SK-N-SH (cell line): ENCODE data around the gene TRAPPC3. TPM values are rescaled to one million over a fixed set of nuclear protein-coding genes. Genes with fewer than 3 reads are reported as not detected.

Experiments
- CTCF ChIA-PET: fragments of 300-600, 350-600 bp; formaldehyde crosslinking; extraction: SDS; loops from one replicate; lab custom pipeline; 2021; lab: Yijun Ruan, JAX
- POLR2A ChIA-PET: fragments of 350-600 bp; sonication (Branson Sonifier 250); formaldehyde crosslinking; extraction: SDS; loops from one replicate; lab custom pipeline; 2020; ENCODE audit warnings: antibody characterized with exemption, inconsistent platforms; lab: Yijun Ruan, JAX
- DNase-seq: peaks from one replicate; pipeline ENCODE4 v3.0.0; 2012
- H2AFZ ChIP-seq: fragments of 200-600 bp; sonication (generic); 2 replicates; pipeline ENCODE4 v1.8.1; 2016; ENCODE audit warnings: antibody characterized with exemption, mild to moderate bottlenecking, low read depth
- H3F3A ChIP-seq: fragments of 200-600 bp; sonication (generic); replicated peaks from 2 replicates; pipeline ENCODE3; 2016; ENCODE audit warnings: antibody characterized with exemption, mild to moderate bottlenecking; ENCODE audit not compliant: insufficient read depth
- H3K27ac ChIP-seq, 2 experiments: fragments of 200-500 bp in 1 of 2; fragments of 200-600 bp in 1 of 2; sonication (Bioruptor generic) in 1 of 2; sonication (generic), shearing (Covaris generic) in 1 of 2; 2 replicates each; pipeline versions ENCODE4 v1.5.1 to v1.6.1; 2014 to 2016; ENCODE audit warnings: low read depth in 2 of 2, inconsistent platforms in 1 of 2, low read length in 1 of 2, mild to moderate bottlenecking in 1 of 2, mixed read lengths in 1 of 2
- H3K27me3 ChIP-seq: fragments of 200-600 bp; sonication (generic), shearing (Covaris generic); 2 replicates; pipeline ENCODE4 v1.6.1; 2016; ENCODE audit warnings: mixed run types; ENCODE audit not compliant: insufficient read depth
- H3K36me3 ChIP-seq, 2 experiments: fragments of 200-500 bp in 1 of 2; fragments of 200-600 bp in 1 of 2; sonication (Bioruptor generic) in 1 of 2; sonication (generic) in 1 of 2; replicated peaks in 1 of 2; 2 replicates each; pipeline versions ENCODE3 to v1.5.1; 2014 to 2016; ENCODE audit warnings: low read length in 1 of 2, mild to moderate bottlenecking in 1 of 2; ENCODE audit not compliant: insufficient read depth in 2 of 2, control insufficient read depth in 1 of 2
- H3K4me1 ChIP-seq, 2 experiments: fragments of 200-500 bp in 1 of 2; fragments of 200-600 bp in 1 of 2; sonication (Bioruptor generic) in 1 of 2; sonication (generic), shearing (Covaris generic) in 1 of 2; 2 replicates each; pipeline versions ENCODE4 v1.5.1 to v1.6.1; 2014 to 2016; ENCODE audit warnings: low read depth in 1 of 2, low read length in 1 of 2, mixed run types in 1 of 2; ENCODE audit not compliant: insufficient read depth in 2 of 2, control insufficient read depth in 1 of 2
- H3K4me2 ChIP-seq: fragments of 200-600 bp; sonication (generic), shearing (Covaris generic); 2 replicates; pipeline ENCODE4 v1.6.1; 2017; ENCODE audit warnings: mixed run types
- H3K4me3 ChIP-seq, 2 experiments: fragments of 200-500 bp in 1 of 2; fragments of 200-600 bp in 1 of 2; sonication (Bioruptor generic) in 1 of 2; sonication (generic), shearing (Covaris generic) in 1 of 2; 2 replicates each; pipeline versions ENCODE4 v1.5.1 to v1.8.1; 2014 to 2016; ENCODE audit warnings: low read depth in 2 of 2, inconsistent platforms in 1 of 2, low read length in 1 of 2, mild to moderate bottlenecking in 1 of 2, mixed read lengths in 1 of 2, moderate library complexity in 1 of 2
- H3K79me2 ChIP-seq: fragments of 200-600 bp; sonication (generic); 2 replicates; pipeline ENCODE4 v1.8.1; 2017; ENCODE audit warnings: mild to moderate bottlenecking; ENCODE audit not compliant: insufficient read depth
- H3K9ac ChIP-seq: fragments of 200-600 bp; sonication (generic); 2 replicates; pipeline ENCODE4 v1.6.1; 2017; ENCODE audit warnings: mixed run types
- H3K9me2 ChIP-seq: fragments of 200-600 bp; sonication (generic); 2 replicates; pipeline ENCODE4 v1.6.1; 2017; ENCODE audit warnings: mixed run types
- H3K9me3 ChIP-seq: fragments of 200-600 bp; sonication (generic); 2 replicates; pipeline ENCODE4 v1.6.1; 2017; ENCODE audit warnings: mixed run types, mild to moderate bottlenecking, moderate library complexity
- H4K20me1 ChIP-seq: fragments of 200-600 bp; sonication (generic); 2 replicates; pipeline ENCODE4 v1.6.1; 2017; ENCODE audit warnings: mild to moderate bottlenecking, mixed run types; ENCODE audit not compliant: insufficient read depth
- EP300 ChIP-seq, 2 experiments: IDR thresholded peaks; 2 replicates each; pipeline versions ENCODE4 v1.4.0 to v1.6.1; 2012; ENCODE audit warnings: borderline replicate concordance in 1 of 2, low read depth in 1 of 2, low read length in 1 of 2
- FOSL2 ChIP-seq: IDR thresholded peaks from 2 replicates; pipeline ENCODE4 v1.4.0; 2012; ENCODE audit warnings: low read depth, mild to moderate bottlenecking, moderate library complexity, borderline replicate concordance
- FOXJ3 ChIP-seq: sonication (generic); formaldehyde crosslinking; IDR thresholded peaks from 2 replicates; pipeline ENCODE4 v1.5.1; 2020; ENCODE audit warnings: mild to moderate bottlenecking, missing genetic modification reagents
- FOXM1 ChIP-seq: IDR thresholded peaks from 2 replicates; pipeline ENCODE4 v1.4.0; 2012; ENCODE audit warnings: low read depth, mild to moderate bottlenecking
- GABPA ChIP-seq: IDR thresholded peaks from 2 replicates; pipeline ENCODE4 v1.4.0; 2012; ENCODE audit warnings: low read depth, mild to moderate bottlenecking
- GATA2 ChIP-seq: sonication (generic); formaldehyde crosslinking; IDR thresholded peaks from 2 replicates; pipeline ENCODE4 v1.5.0; 2020; ENCODE audit warnings: mild to moderate bottlenecking, missing genetic modification reagents
- JUND ChIP-seq: IDR thresholded peaks from 2 replicates; pipeline ENCODE4 v1.4.0; 2012
- MEF2A ChIP-seq: IDR thresholded peaks from 2 replicates; pipeline ENCODE4 v1.4.0; 2012; ENCODE audit warnings: low read depth, borderline replicate concordance
- MXI1 ChIP-seq: IDR thresholded peaks from 2 replicates; pipeline ENCODE4 v1.6.1; 2012; ENCODE audit warnings: mild to moderate bottlenecking, low read depth, low read length, improper control_type of control experiment
- PBX3 ChIP-seq: IDR thresholded peaks from 2 replicates; pipeline ENCODE4; 2012
- RAD21 ChIP-seq: IDR thresholded peaks from 2 replicates; pipeline ENCODE4 v1.6.1; 2012; ENCODE audit warnings: mild to moderate bottlenecking, low read length
- REST ChIP-seq: IDR thresholded peaks from 2 replicates; pipeline ENCODE4 v1.6.1; 2012; ENCODE audit warnings: mild to moderate bottlenecking, low read depth, low read length, moderate library complexity
- SIN3A ChIP-seq: IDR thresholded peaks from 2 replicates; pipeline ENCODE4 v1.6.1; 2012; ENCODE audit warnings: low read depth, mild to moderate bottlenecking, low read length, moderate library complexity, borderline replicate concordance
- TEAD4 ChIP-seq: IDR thresholded peaks from 2 replicates; pipeline ENCODE4 v1.4.0; 2012; ENCODE audit warnings: mild to moderate bottlenecking, borderline replicate concordance; ENCODE audit not compliant: insufficient read depth
- YY1 ChIP-seq: IDR thresholded peaks from 2 replicates; pipeline ENCODE4 v1.4.0; 2012; ENCODE audit warnings: low read depth, mild to moderate bottlenecking
- ZBTB33 ChIP-seq: IDR thresholded peaks from 2 replicates; pipeline ENCODE4 v1.4.0; 2012; ENCODE audit warnings: low read depth, borderline replicate concordance
- WGBS: methylation state at CpG from one replicate; pipeline ENCODE4 v1.1.6; 2017; ENCODE audit warnings: low lambda C conversion rate; 5-methylcytosine and 5-hydroxymethylcytosine counted together
- polyA plus RNA-seq, 3 experiments: library from polyadenylated mRNA; depleted of rRNA; stranded (reverse); fragments of >200 nt; gene quantifications; 2 replicates each; pipeline ENCODE4 v1.2.3, GENCODE V29; 2012
- TF ChIP-seq, protein P1 (sequence below): IDR thresholded peaks from 2 replicates; pipeline ENCODE4 v1.4.0; 2012; ENCODE audit warnings: low read depth, borderline replicate concordance
- TF ChIP-seq, protein P2 (sequence below): fragments of 150-350 bp; IDR thresholded peaks from 2 replicates; pipeline ENCODE4 v1.6.1; 2017; ENCODE audit warnings: antibody characterized with exemption, low read length, low read depth, borderline replicate concordance

Gene TRAPPC3
- polyA plus RNA-seq, 1 of the 3 experiments (the other 2 are of a cell fraction): 149 TPM

GRCh38 chr1:36128905-36129206, 20.4 kb downstream of the TRAPPC3 start:
- no peak for TF ChIP-seq RAD21
- TF ChIP-seq YY1: no peak
- ChIA-PET CTCF (interaction anchor here (0.9 to 17.9 kb wide), 2 partner anchors 21 to 24 kb away, joined by 3 to 700 read pairs; partner anchors contain the start of genes ADPRS and TRAPPC3), POLR2A (no interaction called here)
- Histone ChIP-seq H3K9ac (no peak overlapping the region), H3K27ac (no peak overlapping the region), H4K20me1 (no peaks in the 10 kb centered on the region), H3K4me1 (peaks cover 9 to 10% of the 10 kb centered on the region in 2 experiments; a peak in 3 of 4 replicates), H3K79me2 (no peaks in the 10 kb centered on the region), H3K9me2 (no peaks in the 10 kb centered on the region), H3K4me3 (no peak overlapping the region), H3K36me3 (no peaks in the 10 kb centered on the region), H3F3A (peaks cover 6% of the 10 kb centered on the region), H2AFZ (no peak overlapping the region), H3K9me3 (no peaks in the 10 kb centered on the region), H3K4me2 (no peak overlapping the region), H3K27me3 (no peaks in the 10 kb centered on the region)
- 92% methylated on average over 3 of the region's 3 CpGs for WGBS
- DNase-seq: no peak

GRCh38 chr1:36128126-36128904, 21.0 kb downstream of the TRAPPC3 start:
- no peaks in the 10 kb centered on the region for H3K27me3 ChIP-seq
- H2AFZ ChIP-seq: no peak overlapping the region
- 99% methylated on average over 8 of the region's 11 CpGs for WGBS
- H3F3A ChIP-seq: peaks cover 6% of the 10 kb centered on the region
- no peak overlapping the region for H3K4me3 ChIP-seq
- no peaks in the 10 kb centered on the region for H3K9me3 ChIP-seq
- no peaks in the 10 kb centered on the region for H3K79me2 ChIP-seq
- no peak overlapping the region for H3K9ac ChIP-seq
- CTCF ChIA-PET: interaction anchor here (0.9 to 17.9 kb wide), 4 partner anchors 9 to 23 kb away, joined by 3 to 700 read pairs (median 4); partner anchors contain the start of genes ADPRS and TRAPPC3
- no peak overlapping the region for H3K4me2 ChIP-seq
- no peaks in the 10 kb centered on the region for H3K9me2 ChIP-seq
- POLR2A ChIA-PET: no interaction called here
- H3K4me1 ChIP-seq: peaks cover 5% of the 10 kb centered on the region in 2 experiments; a peak in 3 of 4 replicates
- H4K20me1 ChIP-seq: no peaks in the 10 kb centered on the region
- H3K27ac ChIP-seq: no peak overlapping the region
- DNase-seq: peak; percentile 25
- H3K36me3 ChIP-seq: no peaks in the 10 kb centered on the region
- TF ChIP-seq TEAD4 (no peak), EP300 (IDR thresholded peaks at IDR 0.05; ENCODE audit: borderline replicate concordance in 1 of 2, low read depth in 1 of 2, low read length in 1 of 2) (no peak), MXI1 (no peak), GABPA (no peak), PBX3 (no peak), SIN3A (no peak), FOSL2 (no peak), REST (no peak), JUND (no peak), ZBTB33 (no peak), FOXJ3 (CRISPR knock-in tag) (no peak), FOXM1 (no peak), MEF2A (no peak), RAD21 (no peak), GATA2 (no peak)
- TF ChIP-seq, protein P1, sequence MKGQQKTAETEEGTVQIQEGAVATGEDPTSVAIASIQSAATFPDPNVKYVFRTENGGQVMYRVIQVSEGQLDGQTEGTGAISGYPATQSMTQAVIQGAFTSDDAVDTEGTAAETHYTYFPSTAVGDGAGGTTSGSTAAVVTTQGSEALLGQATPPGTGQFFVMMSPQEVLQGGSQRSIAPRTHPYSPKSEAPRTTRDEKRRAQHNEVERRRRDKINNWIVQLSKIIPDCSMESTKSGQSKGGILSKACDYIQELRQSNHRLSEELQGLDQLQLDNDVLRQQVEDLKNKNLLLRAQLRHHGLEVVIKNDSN: no peak
- TF ChIP-seq, protein P2, sequence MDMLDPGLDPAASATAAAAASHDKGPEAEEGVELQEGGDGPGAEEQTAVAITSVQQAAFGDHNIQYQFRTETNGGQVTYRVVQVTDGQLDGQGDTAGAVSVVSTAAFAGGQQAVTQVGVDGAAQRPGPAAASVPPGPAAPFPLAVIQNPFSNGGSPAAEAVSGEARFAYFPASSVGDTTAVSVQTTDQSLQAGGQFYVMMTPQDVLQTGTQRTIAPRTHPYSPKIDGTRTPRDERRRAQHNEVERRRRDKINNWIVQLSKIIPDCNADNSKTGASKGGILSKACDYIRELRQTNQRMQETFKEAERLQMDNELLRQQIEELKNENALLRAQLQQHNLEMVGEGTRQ: no peak
